Measurements from ENCODE around the gene CCDC88C. TPM values are rescaled to one million over a fixed set of nuclear protein-coding genes. Genes with fewer than 3 reads are reported as not detected.

CCDC88C gene
- total RNA-seq, 4 donors from 2014 or later, result 3.2 to 32.7 (median 11.0) TPM

DNA sequence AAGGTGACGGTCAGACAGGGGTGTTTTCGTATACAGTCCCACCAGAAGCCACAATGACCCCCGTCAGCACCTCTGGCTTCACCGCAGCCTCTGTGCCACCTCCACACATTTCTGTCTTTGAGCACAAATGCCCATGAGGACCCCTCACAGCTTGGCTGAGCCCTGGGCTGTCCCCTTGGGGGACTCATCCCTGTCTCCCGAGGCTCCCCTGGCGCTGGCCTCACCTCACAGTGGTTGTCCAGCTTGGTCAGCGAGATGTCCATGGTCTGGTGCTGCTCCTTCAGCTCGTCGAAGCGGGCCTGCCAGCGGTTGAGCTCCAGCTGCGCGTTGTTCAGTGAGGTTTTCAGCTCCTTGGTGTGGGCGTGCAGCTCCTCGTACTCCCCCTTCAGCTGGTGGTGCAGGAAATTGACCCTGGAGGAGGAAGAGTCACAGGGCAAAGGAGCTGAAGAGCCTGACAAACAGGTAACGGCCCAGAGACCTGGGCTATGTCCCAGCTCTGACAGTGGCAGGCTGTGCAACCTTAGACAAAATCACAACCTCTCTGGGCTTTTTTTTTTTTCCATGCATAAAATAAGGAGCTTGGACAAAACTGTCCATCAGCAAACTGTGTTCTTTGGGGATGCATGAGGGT is 120.4 kb downstream of the CCDC88C start:
- H3K4me1 ChIP-seq, result no peaks in the 10 kb centered on the region
- intact Hi-C loops (cut with DNase I; ENCODE audit: low total_unique reads), result no loop called here
- no peak for DNase-seq

DNA sequence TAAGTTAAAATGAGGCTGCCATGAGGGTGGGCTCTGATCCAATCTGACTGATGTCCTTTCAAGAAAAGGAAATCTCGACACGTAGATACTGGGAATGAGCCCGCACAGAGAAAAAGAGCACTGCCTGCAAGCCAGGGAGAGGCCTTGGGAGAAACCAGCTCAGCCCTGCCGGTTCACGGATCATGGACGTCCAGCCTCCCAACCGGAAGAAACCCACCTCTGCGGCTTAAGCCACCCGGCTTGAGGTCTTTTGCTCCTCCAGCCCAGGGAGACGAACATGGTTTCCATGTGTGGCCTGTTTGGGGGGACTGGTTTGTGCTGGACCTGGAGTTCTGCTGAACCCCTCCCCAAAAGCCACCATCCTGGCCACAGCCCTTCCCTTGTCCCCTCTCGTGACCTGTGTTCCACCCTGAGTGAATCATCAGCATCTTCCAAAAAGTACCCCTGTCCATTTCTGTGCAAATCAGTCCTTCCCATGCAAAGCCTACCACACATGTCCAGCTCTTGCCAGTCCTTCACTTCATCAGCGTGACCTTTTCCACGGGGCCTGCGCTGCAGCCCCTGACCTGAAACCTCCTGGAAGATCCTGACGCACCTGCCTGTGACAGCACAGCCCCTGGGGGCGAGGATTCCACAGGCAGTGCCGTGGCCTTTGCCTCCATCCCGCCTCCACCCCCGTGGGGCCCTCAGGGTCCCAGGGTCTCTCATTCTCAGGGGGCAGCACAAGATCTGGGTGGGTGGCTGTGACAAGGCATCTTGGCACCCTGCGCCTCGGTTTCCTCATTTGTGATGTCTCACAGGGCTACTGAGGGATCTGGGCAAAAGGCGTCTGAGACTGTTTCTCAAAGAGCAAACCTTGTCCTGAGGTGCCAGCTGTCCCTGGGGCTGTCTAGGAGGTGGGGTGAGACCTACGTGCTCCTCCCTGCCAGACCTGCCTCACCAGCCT is 121.5 kb downstream of the CCDC88C start:
- DNase-seq, result no peak
- TF ChIP-seq POLR2A (IDR thresholded peaks at IDR 0.05) (no peak), CTCF (IDR thresholded peaks at IDR 0.05) (no peak)

More for the DNA sequence above, 120.4 kb downstream of the CCDC88C start:
- TF ChIP-seq POLR2A (IDR thresholded peaks at IDR 0.05) (no peak), CTCF (IDR thresholded peaks at IDR 0.05) (no peak)
- H3K36me3 ChIP-seq, result no peaks in the 10 kb centered on the region
- H3K9me3 ChIP-seq, result no peaks in the 10 kb centered on the region
- H3K27me3 ChIP-seq, result no peaks in the 10 kb centered on the region
- H3K4me3 ChIP-seq, result no peak overlapping the region
- no peak overlapping the region for H3K27ac ChIP-seq

GRCh38 chr14:91295276-91295845 is 122.3 kb downstream of the CCDC88C start:
- no peak for DNase-seq
- intact Hi-C loops (cut with DNase I; ENCODE audit: low total_unique reads), result no loop called here
- Histone ChIP-seq H3K27ac (no peak overlapping the region), H3K4me3 (no peak overlapping the region), H3K36me3 (no peaks in the 10 kb centered on the region), H3K9me3 (no peaks in the 10 kb centered on the region), H3K27me3 (no peaks in the 10 kb centered on the region), H3K4me1 (no peaks in the 10 kb centered on the region)
- TF ChIP-seq POLR2A (IDR thresholded peaks at IDR 0.05), result no peak
- no peak for TF ChIP-seq CTCF (IDR thresholded peaks at IDR 0.05)

More for the DNA sequence above, 121.5 kb downstream of the CCDC88C start:
- Histone ChIP-seq H3K9me3 (no peaks in the 10 kb centered on the region), H3K4me1 (no peaks in the 10 kb centered on the region), H3K4me3 (no peak overlapping the region), H3K27ac (no peak overlapping the region), H3K27me3 (no peaks in the 10 kb centered on the region), H3K36me3 (no peaks in the 10 kb centered on the region)
- intact Hi-C loops (cut with DNase I; ENCODE audit: low total_unique reads), result no loop called here

GRCh38 chr14:91294153-91294552 is 123.5 kb downstream of the CCDC88C start:
- intact Hi-C loops (cut with DNase I; ENCODE audit: low total_unique reads), result no loop called here
- H3K27ac ChIP-seq, result no peak overlapping the region
- TF ChIP-seq POLR2A (IDR thresholded peaks at IDR 0.05) (no peak), CTCF (IDR thresholded peaks at IDR 0.05) (no peak)
- no peaks in the 10 kb centered on the region for H3K4me1 ChIP-seq
- DNase-seq, result no peak
- H3K4me3 ChIP-seq, result no peak overlapping the region
- H3K36me3 ChIP-seq, result no peaks in the 10 kb centered on the region
- H3K27me3 ChIP-seq, result no peaks in the 10 kb centered on the region
- H3K9me3 ChIP-seq, result no peaks in the 10 kb centered on the region

DNA sequence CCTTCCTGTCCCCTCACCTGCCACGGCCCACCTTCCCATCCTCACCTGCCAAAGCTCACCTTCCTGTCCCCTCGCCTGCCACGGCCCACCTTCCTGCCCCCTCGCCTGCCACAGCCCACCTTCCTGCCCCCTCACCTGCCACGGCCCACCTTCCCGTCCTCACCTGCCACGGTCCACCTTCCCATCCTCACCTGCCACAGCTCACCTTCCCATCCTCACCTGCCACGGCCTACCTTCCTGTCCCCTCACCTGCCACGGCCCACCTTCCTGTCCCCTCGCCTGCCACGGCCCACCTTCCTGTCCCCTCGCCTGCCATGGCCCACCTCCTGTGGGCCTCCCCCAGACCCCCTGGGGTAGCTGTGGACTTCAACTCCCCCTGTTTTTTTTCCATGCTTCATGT is 124.3 kb downstream of the CCDC88C start:
- no peak overlapping the region for H3K4me3 ChIP-seq
- H3K4me1 ChIP-seq, result no peaks in the 10 kb centered on the region
- no peak overlapping the region for H3K27ac ChIP-seq
- no peak for DNase-seq
- TF ChIP-seq CTCF (IDR thresholded peaks at IDR 0.05) (no peak), POLR2A (IDR thresholded peaks at IDR 0.05) (no peak)
- no peaks in the 10 kb centered on the region for H3K27me3 ChIP-seq
- no peaks in the 10 kb centered on the region for H3K9me3 ChIP-seq
- intact Hi-C loops (cut with DNase I; ENCODE audit: low total_unique reads), result no loop called here
- H3K36me3 ChIP-seq, result no peaks in the 10 kb centered on the region
